H9 (cell line): ENCODE measurements around the gene CDH20. TPM values are rescaled to one million over a fixed set of nuclear protein-coding genes. Genes with fewer than 3 reads are reported as not detected.

ENCODE experiments used
- DNase-seq: peaks from one replicate; pipeline ENCODE4 v3.0.0-alpha.2; 2017
- H2AFZ ChIP-seq: one replicate; pipeline ENCODE4 v1.6.1; 2013; ENCODE audit warnings: mild to moderate bottlenecking, low read length, control low read depth, moderate library complexity
- H2AK5ac ChIP-seq: 2 replicates; pipeline ENCODE4 v1.6.1; 2013; ENCODE audit warnings: low read length, control low read depth, mixed read lengths; ENCODE audit not compliant: insufficient read length
- H2BK120ac ChIP-seq: one replicate; pipeline ENCODE4 v1.6.1; 2013; ENCODE audit warnings: low read depth, mild to moderate bottlenecking, low read length, control low read depth, inconsistent platforms; ENCODE audit not compliant: poor library complexity, severe bottlenecking
- H2BK12ac ChIP-seq: 2 replicates; pipeline ENCODE4 v1.6.1; 2013; ENCODE audit warnings: low read length, control low read depth, mixed read lengths, low read depth; ENCODE audit not compliant: insufficient read length
- H2BK15ac ChIP-seq: 2 replicates; pipeline ENCODE4 v1.6.1; 2013; ENCODE audit warnings: low read depth, low read length, control low read depth
- H2BK20ac ChIP-seq: one replicate; pipeline ENCODE4 v1.6.1; 2013; ENCODE audit warnings: low read depth, mild to moderate bottlenecking, low read length, control low read depth, inconsistent platforms; ENCODE audit not compliant: poor library complexity, severe bottlenecking
- H2BK5ac ChIP-seq: 2 replicates; pipeline ENCODE4 v1.6.1; 2013; ENCODE audit warnings: low read length, control low read depth, mixed read lengths; ENCODE audit not compliant: insufficient read length
- H3K14ac ChIP-seq: 2 replicates; pipeline ENCODE4 v1.6.1; 2013; ENCODE audit warnings: low read length, control low read depth; ENCODE audit not compliant: insufficient read depth
- H3K18ac ChIP-seq: 2 replicates; pipeline ENCODE4 v1.6.1; 2013; ENCODE audit warnings: low read depth, mild to moderate bottlenecking, mixed read lengths, low read length, control low read depth; ENCODE audit not compliant: insufficient read length
- H3K23ac ChIP-seq: 2 replicates; pipeline ENCODE4 v1.6.1; 2013; ENCODE audit warnings: low read length, control low read depth, mixed read lengths, low read depth; ENCODE audit not compliant: insufficient read length
- H3K23me2 ChIP-seq: 2 replicates; pipeline ENCODE4 v1.6.1; 2013; ENCODE audit warnings: low read depth, mild to moderate bottlenecking, mixed read lengths, low read length, control low read depth; ENCODE audit not compliant: insufficient read length, poor library complexity, severe bottlenecking
- H3K27ac ChIP-seq: 2 replicates; pipeline ENCODE4 v1.5.1; 2013; ENCODE audit warnings: low read length, control low read depth, mixed read lengths, low read depth; ENCODE audit not compliant: insufficient read length
- H3K27me3 ChIP-seq: 2 replicates; pipeline ENCODE4 v1.6.1; 2013; ENCODE audit warnings: low read length, control low read depth, inconsistent platforms; ENCODE audit not compliant: insufficient read depth
- H3K4ac ChIP-seq: 2 replicates; pipeline ENCODE4 v1.6.1; 2013; ENCODE audit warnings: low read depth, mild to moderate bottlenecking, control low read depth, inconsistent platforms, low read length, moderate library complexity
- H3K4me1 ChIP-seq: 2 replicates; pipeline ENCODE4 v1.6.1; 2013; ENCODE audit warnings: low read length, control low read depth, inconsistent platforms; ENCODE audit not compliant: insufficient read depth
- H3K4me2 ChIP-seq: 2 replicates; pipeline ENCODE4 v1.6.1; 2013; ENCODE audit warnings: low read length, control low read depth, mixed read lengths; ENCODE audit not compliant: insufficient read length, insufficient read depth
- H3K56ac ChIP-seq: 2 replicates; pipeline ENCODE4 v1.6.1; 2013; ENCODE audit warnings: low read depth, mild to moderate bottlenecking, mixed read lengths, low read length, control low read depth; ENCODE audit not compliant: insufficient read length
- H3K79me1 ChIP-seq: 2 replicates; pipeline ENCODE4 v1.6.1; 2013; ENCODE audit warnings: low read depth, mild to moderate bottlenecking, moderate library complexity, low read length, control low read depth, inconsistent platforms; ENCODE audit not compliant: insufficient read depth, poor library complexity, severe bottlenecking
- H3K79me2 ChIP-seq: 2 replicates; pipeline ENCODE4 v1.6.1; 2013; ENCODE audit warnings: low read length, control low read depth, inconsistent platforms; ENCODE audit not compliant: insufficient read depth
- H3K9ac ChIP-seq: 2 replicates; pipeline ENCODE4 v1.6.1; 2013; ENCODE audit warnings: low read length, control low read depth, mixed read lengths; ENCODE audit not compliant: insufficient read length; ENCODE audit errors: extremely low read depth
- H3K9me3 ChIP-seq: one replicate; pipeline ENCODE4 v1.6.1; 2013; ENCODE audit warnings: low read depth, low read length, inconsistent platforms; ENCODE audit not compliant: control insufficient read depth
- H3T11ph ChIP-seq: one replicate; pipeline ENCODE4 v1.6.1; 2013; ENCODE audit warnings: mild to moderate bottlenecking, low read length, control low read depth, inconsistent platforms
- H4K20me1 ChIP-seq: one replicate; pipeline ENCODE4 v1.6.1; 2013; ENCODE audit not compliant: control insufficient read depth, insufficient read length, insufficient read depth
- H4K5ac ChIP-seq: 2 replicates; pipeline ENCODE4 v1.6.1; 2013; ENCODE audit warnings: low read depth, mild to moderate bottlenecking, mixed read lengths, low read length, control low read depth; ENCODE audit not compliant: insufficient read length
- H4K8ac ChIP-seq: replicated peaks from 2 replicates; pipeline ENCODE4 v1.6.1; 2013; ENCODE audit warnings: low read length, control low read depth, mixed read lengths, low read depth; ENCODE audit not compliant: insufficient read length
- H4K91ac ChIP-seq: 2 replicates; pipeline ENCODE4 v1.6.1; 2013; ENCODE audit warnings: low read depth, mild to moderate bottlenecking, moderate library complexity, mixed read lengths, low read length, control low read depth; ENCODE audit not compliant: insufficient read length
- H3K27ac Mint-ChIP-seq, 3 experiments: 2 replicates in 2 of 3; 3 replicates in 1 of 3; pipeline ENCODE4 v1.8.0; 2020 to 2021; ENCODE audit warnings: mixed read lengths in 3 of 3, mild to moderate bottlenecking in 1 of 3, moderate library complexity in 1 of 3
- H3K27me3 Mint-ChIP-seq: 2 replicates; pipeline ENCODE4 v1.8.0; 2021; ENCODE audit warnings: low read depth, mild to moderate bottlenecking, moderate library complexity, mixed read lengths
- H3K36me3 Mint-ChIP-seq, 3 experiments: 2 replicates in 2 of 3; 3 replicates in 1 of 3; pipeline ENCODE4 v1.8.0; 2020 to 2021; ENCODE audit warnings: low read depth in 3 of 3, mixed read lengths in 3 of 3; ENCODE audit not compliant: insufficient read depth in 1 of 3
- H3K4me1 Mint-ChIP-seq, 2 experiments: 2 replicates each; pipeline ENCODE4 v1.8.0; 2020; ENCODE audit warnings: mixed read lengths in 2 of 2
- H3K4me3 Mint-ChIP-seq, 2 experiments: 2 replicates in 1 of 2; 3 replicates in 1 of 2; pipeline ENCODE4 v1.8.0; 2020 to 2021; ENCODE audit warnings: mild to moderate bottlenecking in 2 of 2, mixed read lengths in 2 of 2, moderate library complexity in 1 of 2
- H3K9me3 Mint-ChIP-seq, 2 experiments: 2 replicates in 1 of 2; 3 replicates in 1 of 2; pipeline ENCODE4 v1.8.0; 2020; ENCODE audit warnings: mild to moderate bottlenecking in 2 of 2, mixed read lengths in 2 of 2, moderate library complexity in 1 of 2
- CTCF ChIP-seq: fragments of 200-600 bp; sonication (generic); conservative IDR thresholded peaks from 3 replicates; pipeline ENCODE4 v1.8.0; 2021; ENCODE audit warnings: antibody characterized with exemption, mild to moderate bottlenecking
- WGBS: extraction: QIAGEN DNeasy Blood & Tissue Kit; methylation state at CpG from one replicate; pipeline ENCODE4 v1.1.7; 2013; ENCODE audit warnings: missing lambda C conversion rate, low lambda C conversion rate, mixed read lengths; ENCODE audit not compliant: insufficient read length; ENCODE audit errors: extremely low coverage; 5-methylcytosine and 5-hydroxymethylcytosine counted together
- total RNA-seq: library from RNA; stranded (reverse); gene quantifications from 2 replicates; pipeline ENCODE4 v1.2.1, GENCODE V29; 2021

CDH20 gene
- total RNA-seq, 1 experiment from 2014 or later: not detected

DNA sequence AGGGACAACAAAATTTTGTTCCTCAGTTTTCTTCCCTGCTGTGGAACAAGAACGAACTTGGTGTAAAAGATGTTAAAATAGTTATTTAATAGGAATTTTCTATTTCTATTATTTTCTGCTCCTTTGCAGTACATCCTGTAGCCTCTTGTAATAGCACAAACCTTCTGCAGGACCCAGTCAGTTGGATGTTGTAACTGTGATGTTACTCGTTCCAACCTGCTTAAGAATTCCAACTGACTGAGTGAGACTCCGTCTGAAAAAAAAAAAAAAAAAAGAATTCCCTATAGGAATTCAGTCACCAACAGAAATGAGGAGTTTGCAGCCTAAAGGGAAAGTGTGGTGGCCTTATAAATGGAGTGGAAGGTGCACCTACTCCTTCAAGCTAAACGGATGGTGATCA lies 46.4 kb upstream of the CDH20 start:
- Histone ChIP-seq H2AK5ac (no peak overlapping the region), H3K4me1 (peaks cover 2% of the 10 kb centered on the region; the same call in 1 of the 2 replicates), H3K56ac (no peak overlapping the region), H3K4me2 (no peak overlapping the region), H3K9ac (no peak overlapping the region), H3K23me2 (no peaks in the 10 kb centered on the region), H2BK120ac (no peak overlapping the region), H3K4ac (no peak overlapping the region), H3K23ac (no peak overlapping the region), H3K27me3 (no peaks in the 10 kb centered on the region), H3K27ac (no peak overlapping the region), H4K91ac (no peak overlapping the region), H2BK12ac (no peak overlapping the region), H3K14ac (no peak overlapping the region), H2BK5ac (no peak overlapping the region), H4K20me1 (no peaks in the 10 kb centered on the region), H2AFZ (no peak overlapping the region), H4K5ac (no peak overlapping the region), H3K79me2 (no peaks in the 10 kb centered on the region), H2BK20ac (no peak overlapping the region), H2BK15ac (no peak overlapping the region), H3K9me3 (no peaks in the 10 kb centered on the region), H3K18ac (no peak overlapping the region), H3K79me1 (no peaks in the 10 kb centered on the region), H4K8ac (no peak overlapping the region), H3T11ph (no peak overlapping the region)
- H3K27ac Mint-ChIP-seq: no peak overlapping the region
- H3K4me3 Mint-ChIP-seq: no peak overlapping the region
- no CpG with 5 or more reads among the region's 4 CpGs for WGBS
- H3K4me1 Mint-ChIP-seq: peaks cover 13 to 14% of the 10 kb centered on the region in 2 experiments
- DNase-seq: no peak
- no peaks in the 10 kb centered on the region for H3K27me3 Mint-ChIP-seq
- no peak for TF ChIP-seq CTCF
- H3K9me3 Mint-ChIP-seq: no peaks in the 10 kb centered on the region; a peak in 2 of 5 replicates
- H3K36me3 Mint-ChIP-seq: no peaks in the 10 kb centered on the region
